Fibroblast of lung (primary cell): ENCODE data around the gene GPC2. TPM values are rescaled to one million over a fixed set of nuclear protein-coding genes. Genes with fewer than 3 reads are reported as not detected.

Experiments used
- DNase-seq, 2 donors: peaks; one replicate each; pipeline versions ENCODE4 v3.0.0 to v3.0.0-alpha.2; 2010; ENCODE audit warnings: low read depth in 2 of 2
- H2AFZ ChIP-seq: 2 replicates; pipeline ENCODE4 v1.5.1; 2012; ENCODE audit warnings: low read length, control low read depth, inconsistent platforms
- H3K27ac ChIP-seq: 2 replicates; pipeline ENCODE4 v1.5.1; 2011; ENCODE audit warnings: low read length, control low read depth; ENCODE audit not compliant: insufficient read depth
- H3K27me3 ChIP-seq: 2 replicates; pipeline ENCODE4 v1.5.1; 2011; ENCODE audit warnings: mild to moderate bottlenecking, low read length; ENCODE audit not compliant: control insufficient read depth, insufficient read depth
- H3K36me3 ChIP-seq: 2 replicates; pipeline ENCODE4 v1.5.1; 2011; ENCODE audit warnings: low read length; ENCODE audit not compliant: control insufficient read depth, insufficient read depth
- H3K4me1 ChIP-seq: 2 replicates; pipeline ENCODE4 v1.5.1; 2011; ENCODE audit warnings: low read length; ENCODE audit not compliant: control insufficient read depth, insufficient read depth; ENCODE audit errors: extremely low read depth
- H3K4me2 ChIP-seq: 2 replicates; pipeline ENCODE4 v1.5.1; 2011; ENCODE audit warnings: low read length, control low read depth; ENCODE audit not compliant: insufficient read depth; ENCODE audit errors: extremely low read depth
- H3K4me3 ChIP-seq, 4 experiments: fragments of 200-600 bp in 1 of 4; sonication (generic) in 1 of 4; replicated peaks in 1 of 4; 2 replicates each; pipeline ENCODE4 v1.5.1; 2011 to 2016; ENCODE audit warnings: low read length in 4 of 4, low read depth in 3 of 4, mild to moderate bottlenecking in 3 of 4, control low read depth in 2 of 4, inconsistent platforms in 1 of 4, mixed read lengths in 1 of 4; ENCODE audit not compliant: insufficient read depth in 1 of 4; ENCODE audit errors: control extremely low read depth in 1 of 4
- H3K79me2 ChIP-seq: 2 replicates; pipeline ENCODE4 v1.5.1; 2012; ENCODE audit warnings: mild to moderate bottlenecking, low read length, inconsistent platforms; ENCODE audit not compliant: control insufficient read depth, insufficient read depth
- H3K9ac ChIP-seq: 2 replicates; pipeline ENCODE4 v1.5.1; 2011; ENCODE audit warnings: mild to moderate bottlenecking, low read length, control low read depth; ENCODE audit not compliant: insufficient read depth
- H3K9me3 ChIP-seq: 2 replicates; pipeline ENCODE4 v1.5.1; 2012; ENCODE audit warnings: low read depth, low read length; ENCODE audit not compliant: control insufficient read depth, insufficient read depth
- H4K20me1 ChIP-seq: 2 replicates; pipeline ENCODE4 v1.5.1; 2011; ENCODE audit warnings: low read length; ENCODE audit not compliant: control insufficient read depth, insufficient read depth; ENCODE audit errors: extremely low read depth
- EZH2 ChIP-seq: IDR thresholded peaks from 2 replicates; pipeline ENCODE4 v1.5.1; 2012; ENCODE audit warnings: low read length, control low read depth, mild to moderate bottlenecking; ENCODE audit errors: missing control alignments
- polyA plus RNA-seq, 2 donors: library from polyadenylated mRNA; depleted of rRNA in 1 of 2; stranded (reverse) in 1 of 2; unstranded in 1 of 2; fragments of >200 nt; gene quantifications; 2 replicates each; pipeline ENCODE4 v1.2.1, GENCODE V29; 2011 to 2012; ENCODE audit warnings: missing spikeins in 1 of 2
- total RNA-seq: library from RNA; depleted of rRNA; stranded (reverse); fragments of >200 nt; gene quantifications from 2 replicates; pipeline ENCODE4 v1.2.1, GENCODE V29; 2014
- TF ChIP-seq, protein P1 (sequence below), 2 donors: IDR thresholded peaks in 1 of 2; conservative IDR thresholded peaks in 1 of 2; 1 replicate in 1 of 2; 2 replicates in 1 of 2; pipeline ENCODE4 v1.5.1; 2011 to 2012; ENCODE audit warnings: low read length in 2 of 2, control low read depth in 1 of 2, inconsistent platforms in 1 of 2, low read depth in 1 of 2, mild to moderate bottlenecking in 1 of 2

Gene GPC2
- total and polyA plus RNA-seq, 2 donors (not counting 1 experiment from before 2014, with no cell fraction given), result 0.35 to 2.3 TPM

DNA sequence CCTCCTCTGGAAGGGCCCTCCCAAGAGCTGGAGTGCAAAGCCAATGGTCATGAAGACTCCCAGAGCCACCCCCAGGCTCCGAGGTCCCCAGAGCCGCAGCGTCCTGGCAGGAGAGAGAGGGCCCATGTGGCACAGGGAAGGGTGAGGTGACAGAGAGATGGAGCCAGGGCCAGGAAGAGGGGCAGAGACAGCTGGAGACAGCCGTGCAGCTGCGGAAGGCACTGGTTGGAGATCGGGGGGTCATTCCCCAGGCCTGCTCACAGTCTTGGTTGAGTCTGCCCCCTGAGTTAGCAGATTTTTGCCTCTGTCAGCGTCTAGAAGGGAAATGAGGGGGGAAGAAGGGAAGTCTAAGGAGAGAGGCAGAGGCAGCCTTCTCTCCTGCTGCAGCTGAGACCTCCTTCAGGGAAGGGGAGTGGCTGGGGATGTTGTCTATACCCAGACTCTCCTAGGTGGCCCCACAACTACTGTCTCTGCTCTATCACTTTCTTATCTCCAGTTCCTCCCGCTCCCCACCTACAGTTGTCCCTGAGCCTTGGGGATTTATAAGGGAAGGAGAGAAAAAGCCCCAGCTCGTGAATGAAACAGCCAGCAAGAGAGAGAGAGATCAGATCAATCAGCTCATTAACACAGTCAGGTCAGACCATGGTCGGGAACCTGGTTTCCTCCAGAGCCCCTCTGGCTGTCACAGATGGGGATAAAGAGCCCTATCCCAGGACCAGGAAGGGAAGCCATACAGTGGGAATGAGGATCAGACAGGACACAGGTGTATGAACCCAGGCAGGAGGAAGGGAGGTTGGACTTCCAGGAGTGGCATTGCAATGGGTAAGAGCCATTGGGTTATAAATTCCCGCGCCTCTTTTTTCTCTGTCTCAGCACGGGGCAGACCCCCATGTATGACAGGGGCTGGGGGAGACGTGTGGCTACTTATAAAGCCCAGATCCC lies 9.9 kb downstream of the GPC2 start:
- Histone ChIP-seq H3K4me3 (peak overlapping the region in 3 of 4 experiments; percentile 63 to 71 (median 65)), H3K27me3 (no peaks in the 10 kb centered on the region), H3K4me2 (peak overlapping the region; percentile 67), H3K4me1 (peaks cover 4% of the 10 kb centered on the region), H3K27ac (no peak overlapping the region), H3K9ac (no peak overlapping the region), H3K79me2 (no peaks in the 10 kb centered on the region), H2AFZ (peak overlapping the region; percentile 95), H3K36me3 (no peaks in the 10 kb centered on the region), H4K20me1 (no peaks in the 10 kb centered on the region), H3K9me3 (no peaks in the 10 kb centered on the region)
- DNase-seq, result no peak
- no peak for TF ChIP-seq EZH2
- TF ChIP-seq, protein P1, sequence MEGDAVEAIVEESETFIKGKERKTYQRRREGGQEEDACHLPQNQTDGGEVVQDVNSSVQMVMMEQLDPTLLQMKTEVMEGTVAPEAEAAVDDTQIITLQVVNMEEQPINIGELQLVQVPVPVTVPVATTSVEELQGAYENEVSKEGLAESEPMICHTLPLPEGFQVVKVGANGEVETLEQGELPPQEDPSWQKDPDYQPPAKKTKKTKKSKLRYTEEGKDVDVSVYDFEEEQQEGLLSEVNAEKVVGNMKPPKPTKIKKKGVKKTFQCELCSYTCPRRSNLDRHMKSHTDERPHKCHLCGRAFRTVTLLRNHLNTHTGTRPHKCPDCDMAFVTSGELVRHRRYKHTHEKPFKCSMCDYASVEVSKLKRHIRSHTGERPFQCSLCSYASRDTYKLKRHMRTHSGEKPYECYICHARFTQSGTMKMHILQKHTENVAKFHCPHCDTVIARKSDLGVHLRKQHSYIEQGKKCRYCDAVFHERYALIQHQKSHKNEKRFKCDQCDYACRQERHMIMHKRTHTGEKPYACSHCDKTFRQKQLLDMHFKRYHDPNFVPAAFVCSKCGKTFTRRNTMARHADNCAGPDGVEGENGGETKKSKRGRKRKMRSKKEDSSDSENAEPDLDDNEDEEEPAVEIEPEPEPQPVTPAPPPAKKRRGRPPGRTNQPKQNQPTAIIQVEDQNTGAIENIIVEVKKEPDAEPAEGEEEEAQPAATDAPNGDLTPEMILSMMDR (conservative IDR thresholded peaks at IDR 0.05 in 1 of 2, IDR thresholded peaks at IDR 0.05 in 1 of 2; ENCODE audit: low read depth in 1 of 2, low read length in 2 of 2), result no peak

DNA sequence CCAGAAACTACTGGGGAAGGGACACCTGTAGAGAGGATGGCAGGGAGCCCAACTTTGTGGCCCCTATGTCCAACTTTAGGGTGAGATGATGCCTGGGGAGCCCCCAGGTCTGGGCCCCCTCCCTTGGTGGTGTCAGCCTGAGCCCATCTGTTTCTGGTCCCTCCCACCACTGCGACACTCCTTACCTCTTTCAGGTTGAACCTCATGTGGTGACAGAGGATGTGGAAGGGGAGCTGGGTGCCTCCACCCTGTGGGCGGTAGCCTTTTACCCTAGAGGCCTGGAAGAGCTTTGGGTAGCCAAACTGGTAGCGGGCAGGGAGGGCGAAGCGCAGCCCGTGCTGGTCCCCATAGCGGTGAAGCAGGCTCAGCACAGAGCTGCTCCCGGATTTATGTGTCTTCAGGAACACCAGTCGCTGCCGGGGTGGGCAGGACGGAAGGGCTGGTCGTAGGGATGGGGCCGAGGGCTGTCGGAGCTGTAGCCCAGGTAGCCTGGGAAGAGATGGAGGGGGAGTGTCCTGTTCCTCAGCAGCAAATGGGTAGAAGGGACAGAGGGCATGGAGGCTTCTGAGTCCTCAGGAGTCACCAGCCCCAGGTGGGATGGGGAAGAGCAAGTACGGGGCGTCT lies 10.8 kb downstream of the GPC2 start:
- H3K9me3 ChIP-seq, result no peaks in the 10 kb centered on the region
- H3K27ac ChIP-seq, result no peak overlapping the region
- no peaks in the 10 kb centered on the region for H4K20me1 ChIP-seq
- H3K4me1 ChIP-seq, result peaks cover 4% of the 10 kb centered on the region
- no peak for TF ChIP-seq EZH2
- TF ChIP-seq, protein P1 (conservative IDR thresholded peaks at IDR 0.05 in 1 of 2, IDR thresholded peaks at IDR 0.05 in 1 of 2; ENCODE audit: low read depth in 1 of 2, low read length in 2 of 2), result no peak
- H3K4me3 ChIP-seq, result no peak overlapping the region
- no peaks in the 10 kb centered on the region for H3K27me3 ChIP-seq
- H3K4me2 ChIP-seq, result no peak overlapping the region
- H3K9ac ChIP-seq, result no peak overlapping the region
- H2AFZ ChIP-seq, result no peak overlapping the region
- DNase-seq, result no peak
- no peaks in the 10 kb centered on the region for H3K36me3 ChIP-seq
- H3K79me2 ChIP-seq, result no peaks in the 10 kb centered on the region

DNA sequence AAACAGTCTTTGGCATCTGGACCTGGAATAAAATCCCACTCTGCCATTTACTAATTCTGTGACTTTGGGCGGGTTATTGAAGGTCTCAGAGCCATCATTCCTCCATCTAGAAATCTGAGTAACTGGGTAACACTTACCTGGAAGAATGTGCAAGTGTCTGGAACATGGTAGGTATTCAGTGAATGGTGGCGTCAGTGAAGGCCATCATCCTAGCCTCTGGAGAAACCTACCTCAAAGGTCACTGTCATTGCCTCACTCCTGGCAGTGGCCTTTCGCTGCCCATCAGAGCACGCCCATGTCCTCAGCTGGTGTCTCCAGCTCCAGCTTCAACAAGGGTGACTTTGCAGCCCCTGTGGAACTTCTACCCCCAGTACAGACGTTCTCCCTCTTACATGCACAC lies 13.3 kb downstream of the GPC2 start:
- no peak overlapping the region for H3K4me3 ChIP-seq
- no peaks in the 10 kb centered on the region for H3K79me2 ChIP-seq
- H3K4me2 ChIP-seq, result no peak overlapping the region
- no peaks in the 10 kb centered on the region for H4K20me1 ChIP-seq
- peaks cover 4% of the 10 kb centered on the region for H3K4me1 ChIP-seq
- DNase-seq, result no peak
- TF ChIP-seq, protein P1 (conservative IDR thresholded peaks at IDR 0.05 in 1 of 2, IDR thresholded peaks at IDR 0.05 in 1 of 2; ENCODE audit: low read depth in 1 of 2, low read length in 2 of 2), result no peak
- no peak for TF ChIP-seq EZH2
- H3K36me3 ChIP-seq, result no peaks in the 10 kb centered on the region
- H3K9ac ChIP-seq, result no peak overlapping the region
- no peak overlapping the region for H3K27ac ChIP-seq
- no peaks in the 10 kb centered on the region for H3K27me3 ChIP-seq
- no peaks in the 10 kb centered on the region for H3K9me3 ChIP-seq
- no peak overlapping the region for H2AFZ ChIP-seq
